Hepatocyte (in vitro differentiated cells): ENCODE measurements around the gene KRT71. TPM values are rescaled to one million over a fixed set of nuclear protein-coding genes. Genes with fewer than 3 reads are reported as not detected.

Source experiments
- DNase-seq: peaks from one replicate; pipeline ENCODE4 v3.0.0-alpha.2; 2016; ENCODE audit warnings: low spot score
- H2AFZ ChIP-seq: fragments of 200-600 bp; sonication (generic); 2 replicates; pipeline ENCODE4 v1.6.0; 2016; ENCODE audit warnings: antibody characterized with exemption, mild to moderate bottlenecking
- H3K27ac ChIP-seq: fragments of 200-600 bp; sonication (generic); 2 replicates; pipeline ENCODE4 v1.5.1; 2016; ENCODE audit warnings: mild to moderate bottlenecking
- H3K27me3 ChIP-seq: fragments of 200-600 bp; sonication (generic); 2 replicates; pipeline ENCODE4 v1.6.1; 2016
- H3K36me3 ChIP-seq: fragments of 200-600 bp; sonication (generic); replicated peaks from 2 replicates; pipeline ENCODE4 v1.5.1; 2016; ENCODE audit warnings: low read depth; ENCODE audit not compliant: insufficient read depth
- H3K4me1 ChIP-seq: fragments of 200-600 bp; sonication (generic); 2 replicates; pipeline ENCODE4 v1.5.1; 2016; ENCODE audit warnings: mild to moderate bottlenecking, moderate library complexity; ENCODE audit not compliant: insufficient read depth
- H3K4me2 ChIP-seq: fragments of 200-600 bp; sonication (generic); 2 replicates; pipeline ENCODE4 v1.6.0; 2016
- H3K4me3 ChIP-seq: fragments of 200-600 bp; sonication (generic); 2 replicates; pipeline ENCODE4 v1.5.1; 2016; ENCODE audit warnings: mild to moderate bottlenecking
- H3K79me2 ChIP-seq: fragments of 200-600 bp; sonication (generic); 2 replicates; pipeline ENCODE4 v1.6.0; 2017; ENCODE audit warnings: mild to moderate bottlenecking
- H3K9me2 ChIP-seq: fragments of 200-600 bp; sonication (generic); replicated peaks from 2 replicates; pipeline ENCODE4 v1.6.0; 2017; ENCODE audit warnings: mild to moderate bottlenecking; ENCODE audit not compliant: insufficient read depth
- H3K9me3 ChIP-seq: fragments of 200-600 bp; sonication (generic); 2 replicates; pipeline ENCODE4 v1.5.1; 2016; ENCODE audit warnings: low read depth, mild to moderate bottlenecking
- H4K20me1 ChIP-seq: fragments of 200-600 bp; sonication (generic); 2 replicates; pipeline ENCODE4 v1.6.0; 2016; ENCODE audit warnings: mild to moderate bottlenecking; ENCODE audit not compliant: insufficient read depth, poor library complexity, severe bottlenecking
- EZH2 ChIP-seq: fragments of 200-600 bp; sonication (generic); IDR thresholded peaks from 2 replicates; pipeline ENCODE4 v1.6.1; 2016; ENCODE audit warnings: antibody characterized with exemption, mild to moderate bottlenecking, borderline replicate concordance
- EZH2phosphoT487 ChIP-seq: fragments of 200-600 bp; sonication (generic); IDR thresholded peaks from one replicate; pipeline ENCODE4 v1.6.1; 2018; ENCODE audit warnings: antibody characterized with exemption, mild to moderate bottlenecking, low read depth, moderate library complexity; ENCODE audit not compliant: unreplicated experiment, severe bottlenecking
- WGBS: methylation state at CpG from one replicate; pipeline ENCODE4 v1.1.6; 2016; ENCODE audit warnings: low lambda C conversion rate; ENCODE audit errors: missing lambda C conversion rate; 5-methylcytosine and 5-hydroxymethylcytosine counted together
- polyA plus RNA-seq: library from polyadenylated mRNA; unstranded; fragments of >200 nt; fragmentation: Nextera tagmentation; extraction: Ambion mirVana; gene quantifications from 2 replicates; pipeline ENCODE4 v1.2.1, GENCODE V29; 2016
- total RNA-seq: library from RNA; depleted of rRNA; stranded (reverse); fragments of >200 nt; gene quantifications from 2 replicates; pipeline ENCODE4 v1.2.3, GENCODE V29; 2014
- TF ChIP-seq, protein P1 (sequence below): fragments of 200-600 bp; sonication (generic); IDR thresholded peaks from 2 replicates; pipeline ENCODE4 v1.5.1; 2016; ENCODE audit warnings: antibody characterized with exemption, mild to moderate bottlenecking; ENCODE audit not compliant: poor library complexity

The KRT71 gene
- total and polyA plus RNA-seq, 2 experiments from 2014 or later = not detected

DNA sequence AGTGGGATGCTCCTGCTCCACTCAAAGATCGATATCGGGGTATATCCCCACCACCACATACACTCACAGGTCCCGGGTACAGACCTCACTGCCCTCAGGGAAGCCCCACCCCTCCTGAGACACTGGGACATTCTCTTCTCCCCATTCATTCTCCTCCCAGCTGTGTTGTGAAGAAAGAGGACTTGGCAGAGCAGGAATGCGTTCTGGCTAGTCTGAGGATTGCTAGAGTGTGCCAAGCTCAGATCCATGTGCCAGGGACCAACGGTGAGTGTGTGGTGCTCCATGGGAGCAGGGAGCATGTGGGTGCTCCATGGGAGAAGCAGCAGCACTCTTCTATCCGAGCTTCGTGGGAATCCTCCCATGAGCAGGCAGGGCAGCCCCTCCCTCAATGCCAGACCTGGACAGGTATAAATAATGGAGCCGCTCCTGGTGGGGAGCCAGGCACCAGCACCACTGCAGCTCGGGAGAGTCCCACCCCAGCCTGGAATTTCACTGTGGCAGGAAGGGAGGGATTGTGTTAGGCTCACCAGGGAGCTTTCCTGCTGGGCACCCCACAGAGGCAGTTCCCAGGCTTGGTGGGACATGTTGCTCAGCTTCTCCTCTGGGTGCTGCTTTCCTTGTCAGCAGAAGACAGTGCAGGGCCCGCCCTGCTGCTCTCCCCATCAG, 30.5 kb downstream of the KRT71 start:
- WGBS = 81% methylated on average over 10 of the region's 10 CpGs
- H3K4me2 ChIP-seq = no peak overlapping the region
- DNase-seq = no peak

DNA sequence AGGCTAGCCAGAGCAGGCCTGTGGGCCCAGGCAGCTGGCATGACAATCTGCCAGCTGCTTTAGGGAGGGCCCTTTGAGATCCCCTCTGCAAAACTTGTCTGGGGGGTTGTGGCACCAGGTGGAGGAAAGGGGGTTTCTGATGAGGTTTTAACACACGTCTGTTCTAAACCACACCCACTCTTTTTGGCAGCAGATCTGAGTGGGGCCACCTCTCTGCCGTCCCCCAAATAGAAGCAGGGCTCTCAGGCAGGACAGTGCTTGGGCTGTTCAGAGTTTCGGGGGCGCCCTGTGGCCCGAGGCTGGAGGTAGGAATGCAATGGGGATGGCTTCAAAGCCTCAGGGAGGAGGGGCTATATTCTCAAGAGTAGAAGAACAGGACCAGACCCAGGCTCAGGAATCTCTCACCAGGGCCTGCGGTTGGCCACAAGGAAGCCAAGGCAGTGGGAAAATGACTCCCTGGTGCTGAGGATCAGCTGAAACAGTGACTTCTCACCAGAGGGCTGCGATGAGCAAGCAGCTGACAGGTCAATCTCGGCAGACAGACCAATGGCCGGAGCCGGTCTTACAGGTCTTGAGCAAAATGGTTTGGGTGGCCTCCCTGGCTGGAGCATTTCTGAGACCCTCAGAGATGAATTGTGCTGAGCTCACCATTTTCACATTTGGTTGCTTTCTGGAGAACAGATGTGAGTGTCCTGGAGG, 31.2 kb downstream of the KRT71 start:
- Histone ChIP-seq H2AFZ (no peak overlapping the region), H3K4me2 (no peak overlapping the region), H3K4me1 (peaks cover 14% of the 10 kb centered on the region), H3K4me3 (no peak overlapping the region), H3K9me3 (no peaks in the 10 kb centered on the region), H3K27ac (peak overlapping the region; percentile 77), H3K79me2 (no peaks in the 10 kb centered on the region), H3K27me3 (no peaks in the 10 kb centered on the region), H3K36me3 (no peaks in the 10 kb centered on the region), H4K20me1 (no peaks in the 10 kb centered on the region), H3K9me2 (no peaks in the 10 kb centered on the region)
- 75% methylated on average over 10 of the region's 10 CpGs for WGBS
- DNase-seq = no peak
- TF ChIP-seq EZH2phosphoT487 = no peak
- TF ChIP-seq, protein P1, sequence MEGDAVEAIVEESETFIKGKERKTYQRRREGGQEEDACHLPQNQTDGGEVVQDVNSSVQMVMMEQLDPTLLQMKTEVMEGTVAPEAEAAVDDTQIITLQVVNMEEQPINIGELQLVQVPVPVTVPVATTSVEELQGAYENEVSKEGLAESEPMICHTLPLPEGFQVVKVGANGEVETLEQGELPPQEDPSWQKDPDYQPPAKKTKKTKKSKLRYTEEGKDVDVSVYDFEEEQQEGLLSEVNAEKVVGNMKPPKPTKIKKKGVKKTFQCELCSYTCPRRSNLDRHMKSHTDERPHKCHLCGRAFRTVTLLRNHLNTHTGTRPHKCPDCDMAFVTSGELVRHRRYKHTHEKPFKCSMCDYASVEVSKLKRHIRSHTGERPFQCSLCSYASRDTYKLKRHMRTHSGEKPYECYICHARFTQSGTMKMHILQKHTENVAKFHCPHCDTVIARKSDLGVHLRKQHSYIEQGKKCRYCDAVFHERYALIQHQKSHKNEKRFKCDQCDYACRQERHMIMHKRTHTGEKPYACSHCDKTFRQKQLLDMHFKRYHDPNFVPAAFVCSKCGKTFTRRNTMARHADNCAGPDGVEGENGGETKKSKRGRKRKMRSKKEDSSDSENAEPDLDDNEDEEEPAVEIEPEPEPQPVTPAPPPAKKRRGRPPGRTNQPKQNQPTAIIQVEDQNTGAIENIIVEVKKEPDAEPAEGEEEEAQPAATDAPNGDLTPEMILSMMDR = no peak
- no peak for TF ChIP-seq EZH2

More for the DNA sequence above, 30.5 kb downstream of the KRT71 start:
- no peak for TF ChIP-seq EZH2
- TF ChIP-seq, protein P1 = no peak
- no peak for TF ChIP-seq EZH2phosphoT487
- no peaks in the 10 kb centered on the region for H3K9me2 ChIP-seq
- H2AFZ ChIP-seq = no peak overlapping the region
- H4K20me1 ChIP-seq = no peaks in the 10 kb centered on the region
- H3K27me3 ChIP-seq = no peaks in the 10 kb centered on the region
- H3K4me3 ChIP-seq = no peak overlapping the region
- H3K79me2 ChIP-seq = no peaks in the 10 kb centered on the region
- H3K9me3 ChIP-seq = no peaks in the 10 kb centered on the region
- no peaks in the 10 kb centered on the region for H3K36me3 ChIP-seq
- peak overlapping the region; percentile 77 for H3K27ac ChIP-seq
- peaks cover 14% of the 10 kb centered on the region for H3K4me1 ChIP-seq

DNA sequence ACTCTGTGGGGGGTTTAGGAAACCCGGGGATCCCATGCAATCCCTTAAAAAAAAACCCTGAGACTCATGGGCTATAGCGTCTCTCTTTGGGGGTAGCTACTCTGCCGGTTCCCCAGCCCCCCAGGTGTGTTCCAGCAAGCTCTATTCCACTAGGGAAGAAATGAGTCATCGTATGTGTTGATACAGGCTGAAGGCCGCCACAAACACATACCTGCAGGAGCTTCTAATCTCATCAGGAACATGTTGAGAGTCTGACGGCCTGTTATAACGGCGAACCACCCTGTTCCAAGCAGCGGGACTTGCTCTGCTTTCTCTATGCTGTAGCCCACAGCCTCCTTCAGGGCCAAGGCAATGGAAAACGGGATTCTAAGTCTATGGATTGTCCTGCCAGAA, 31.8 kb downstream of the KRT71 start:
- Histone ChIP-seq H3K4me2 (no peak overlapping the region), H3K79me2 (no peaks in the 10 kb centered on the region), H3K4me1 (peaks cover 14% of the 10 kb centered on the region), H4K20me1 (no peaks in the 10 kb centered on the region), H3K4me3 (no peak overlapping the region), H3K27me3 (no peaks in the 10 kb centered on the region), H3K9me2 (no peaks in the 10 kb centered on the region), H2AFZ (no peak overlapping the region), H3K9me3 (no peaks in the 10 kb centered on the region), H3K36me3 (no peaks in the 10 kb centered on the region), H3K27ac (peak overlapping the region; percentile 77)
- DNase-seq = peak; percentile 79
- TF ChIP-seq, protein P1 = no peak
- TF ChIP-seq EZH2 (no peak), EZH2phosphoT487 (no peak)
- 51% methylated on average over 10 of the region's 10 CpGs for WGBS
